OCI-M2 (cell line): ENCODE data around the gene MOB1A.
"Not testable (repeated sequence)": the region's sequence is repeated elsewhere in the genome, so short reads cannot be mapped to it uniquely, and the experiment has no call there.

Experiments
- DNase-seq: peaks from one replicate; lab custom pipeline; 2025; ENCODE audit not compliant: unreplicated experiment; lab: John Stamatoyannopoulos, UW

Gene MOB1A

GRCh38 chr2:74199275-74199701, 20.6 kb upstream of the MOB1A start:
- no peak for DNase-seq

- peak; percentile 71 for DNase-seq
Measured at GRCh38 chr2:74198461-74199274, 20.0 kb upstream of the MOB1A start, which contains the start of gene MTHFD2. Gene MTHFD2, plus strand, starts transcription at chr2:74198615. Its CDS starts 27 bp downstream, at chr2:74198642.

- no peak for DNase-seq
Measured at GRCh38 chr2:74198023-74198460, 19.4 kb upstream of the MOB1A start.

GRCh38 chr2:74197049-74197448, 18.4 kb upstream of the MOB1A start:
- no peak for DNase-seq

- DNase-seq, result no peak
Measured at GRCh38 chr2:74194799-74195198, 16.1 kb upstream of the MOB1A start.

- no peak for DNase-seq
Measured at GRCh38 chr2:74191596-74192380, 13.1 kb upstream of the MOB1A start.

- no peak for DNase-seq
Measured at GRCh38 chr2:74188696-74189095, 10.0 kb upstream of the MOB1A start.

GRCh38 chr2:74188018-74188601, 9.4 kb upstream of the MOB1A start:
- no peak for DNase-seq

GRCh38 chr2:74186706-74187105, 8.0 kb upstream of the MOB1A start:
- DNase-seq, result not testable (repeated sequence)

- peak; percentile 68 for DNase-seq
Measured at GRCh38 chr2:74186038-74186437, 7.4 kb upstream of the MOB1A start.

- no peak for DNase-seq
Measured at GRCh38 chr2:74183878-74184277, 5.2 kb upstream of the MOB1A start.

- peak; percentile 7 for DNase-seq
Measured at GRCh38 chr2:74181739-74182138, 3.1 kb upstream of the MOB1A start.

GRCh38 chr2:74179063-74179865, 585 bp upstream of the MOB1A start:
- no peak for DNase-seq

GRCh38 chr2:74177696-74178095, 983 bp downstream of the MOB1A start:
- no peak for DNase-seq

- no peak for DNase-seq
Measured at GRCh38 chr2:74174909-74175308, 3.8 kb downstream of the MOB1A start.

- no peak for DNase-seq
Measured at GRCh38 chr2:74168739-74169138, 9.9 kb downstream of the MOB1A start.

- DNase-seq, result no peak
Measured at GRCh38 chr2:74164761-74165160, 13.9 kb downstream of the MOB1A start.

GRCh38 chr2:74162951-74163350, 15.7 kb downstream of the MOB1A start:
- no peak for DNase-seq

GRCh38 chr2:74155830-74156229, 22.8 kb downstream of the MOB1A start:
- no peak for DNase-seq

GRCh38 chr2:74152954-74153353, 25.7 kb downstream of the MOB1A start:
- no peak for DNase-seq
